Fibroblast of villous mesenchyme (primary cell): ENCODE measurements around the gene MCAM. TPM values are rescaled to one million over a fixed set of nuclear protein-coding genes. Genes with fewer than 3 reads are reported as not detected.

ENCODE experiments used
- DNase-seq: peaks from one replicate; pipeline ENCODE4 v3.0.0-alpha.2; 2010; ENCODE audit warnings: low read depth
- H3K4me3 ChIP-seq: 2 replicates; pipeline ENCODE4 v1.5.1; 2011; ENCODE audit warnings: low read depth, mild to moderate bottlenecking, low read length
- CTCF ChIP-seq: IDR thresholded peaks from 2 replicates; pipeline ENCODE4 v1.5.1; 2012; ENCODE audit warnings: low read depth, mild to moderate bottlenecking, low read length; ENCODE audit not compliant: insufficient read depth
- total RNA-seq: library from RNA; depleted of rRNA; stranded (reverse); fragments of >200 nt; gene quantifications from 2 replicates; pipeline ENCODE4 v1.2.3, GENCODE V29; 2012

The MCAM gene
- total RNA-seq, 1 donor = 86.4 TPM

GRCh38 chr11:119346605-119347004 lies 29.7 kb upstream of the MCAM start, which contains the start of gene MFRP:
TSS of gene MFRP (minus strand) at chr11:119346705. CDS start at chr11:119346513, 192 bp downstream.
- DNase-seq = no peak
- no peak within 1 kb of the TSS for H3K4me3 ChIP-seq
- TF ChIP-seq CTCF = no peak

GRCh38 chr11:119345685-119346084 lies 28.8 kb upstream of the MCAM start:
- no peak overlapping the region for H3K4me3 ChIP-seq
- no peak for TF ChIP-seq CTCF
- no peak for DNase-seq

GRCh38 chr11:119344291-119345010 lies 27.5 kb upstream of the MCAM start:
- DNase-seq = no peak

GRCh38 chr11:119343726-119344125 lies 26.8 kb upstream of the MCAM start:
- no peak for TF ChIP-seq CTCF
- no peak overlapping the region for H3K4me3 ChIP-seq
- DNase-seq = no peak

More at GRCh38 chr11:119344291-119345010, 27.5 kb upstream of the MCAM start:
- H3K4me3 ChIP-seq = no peak overlapping the region
- no peak for TF ChIP-seq CTCF

- TF ChIP-seq CTCF = no peak
- no peak for DNase-seq
- H3K4me3 ChIP-seq = no peak overlapping the region
Measured at GRCh38 chr11:119342362-119343130, 25.6 kb upstream of the MCAM start.

- DNase-seq = no peak
- TF ChIP-seq CTCF = no peak
Measured at GRCh38 chr11:119342023-119342300, 25.0 kb upstream of the MCAM start.

More at GRCh38 chr11:119342023-119342300, 25.0 kb upstream of the MCAM start:
- no peak overlapping the region for H3K4me3 ChIP-seq
